Measurements from ENCODE around the gene KCNJ3.

DNA sequence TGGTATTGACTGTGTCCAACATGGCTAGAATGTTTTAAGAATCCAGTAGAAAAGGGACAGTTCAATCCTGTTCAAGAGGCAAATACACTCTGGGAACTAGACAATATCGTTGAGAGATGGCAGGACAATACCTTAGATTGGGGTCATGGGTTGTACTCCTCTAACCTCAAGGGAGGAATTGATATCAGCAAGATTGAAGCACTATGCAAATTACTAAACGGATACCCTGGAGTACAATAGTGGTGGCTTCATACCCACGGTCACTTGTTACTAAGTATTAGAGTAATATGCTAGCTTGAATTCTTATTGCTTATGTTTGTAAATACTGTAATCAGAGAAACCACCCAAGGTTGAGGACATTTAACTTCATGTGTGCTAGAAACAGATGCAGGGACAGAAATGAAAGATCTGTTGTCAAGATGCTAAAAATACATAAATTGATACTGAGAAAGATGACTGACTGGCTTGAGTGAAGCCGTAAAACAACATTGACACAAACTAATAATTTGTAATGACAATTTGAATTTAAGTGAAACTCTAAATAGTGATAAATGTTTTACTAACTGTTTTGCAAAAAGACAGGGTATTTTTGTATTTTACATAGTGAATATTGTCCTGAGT, 73.3 kb downstream of the KCNJ3 start:
- TF ChIP-seq, protein P1, sequence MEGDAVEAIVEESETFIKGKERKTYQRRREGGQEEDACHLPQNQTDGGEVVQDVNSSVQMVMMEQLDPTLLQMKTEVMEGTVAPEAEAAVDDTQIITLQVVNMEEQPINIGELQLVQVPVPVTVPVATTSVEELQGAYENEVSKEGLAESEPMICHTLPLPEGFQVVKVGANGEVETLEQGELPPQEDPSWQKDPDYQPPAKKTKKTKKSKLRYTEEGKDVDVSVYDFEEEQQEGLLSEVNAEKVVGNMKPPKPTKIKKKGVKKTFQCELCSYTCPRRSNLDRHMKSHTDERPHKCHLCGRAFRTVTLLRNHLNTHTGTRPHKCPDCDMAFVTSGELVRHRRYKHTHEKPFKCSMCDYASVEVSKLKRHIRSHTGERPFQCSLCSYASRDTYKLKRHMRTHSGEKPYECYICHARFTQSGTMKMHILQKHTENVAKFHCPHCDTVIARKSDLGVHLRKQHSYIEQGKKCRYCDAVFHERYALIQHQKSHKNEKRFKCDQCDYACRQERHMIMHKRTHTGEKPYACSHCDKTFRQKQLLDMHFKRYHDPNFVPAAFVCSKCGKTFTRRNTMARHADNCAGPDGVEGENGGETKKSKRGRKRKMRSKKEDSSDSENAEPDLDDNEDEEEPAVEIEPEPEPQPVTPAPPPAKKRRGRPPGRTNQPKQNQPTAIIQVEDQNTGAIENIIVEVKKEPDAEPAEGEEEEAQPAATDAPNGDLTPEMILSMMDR (IDR thresholded peaks at IDR 0.05) = no peak
- no peak for TF ChIP-seq POLR2A (IDR thresholded peaks at IDR 0.05)
